ENCODE measurements around the gene VPS45.

GRCh38 chr1:150060260-150060659 is 7.3 kb upstream of the VPS45 start:
- TF ChIP-seq EZH2 (IDR thresholded peaks at IDR 0.05), result no peak
- TF ChIP-seq POLR2AphosphoS5 (IDR thresholded peaks at IDR 0.05; ENCODE audit: borderline replicate concordance, low read depth, low read length), result no peak

Measured in SK-N-MC (cell line).